Common myeloid progenitor, CD34-positive (primary cell): Measurements from ENCODE around the gene DOLPP1.

Source experiments
- CTCF ChIA-PET: fragments of 350-600 bp; sonication (Branson Sonifier 250); formaldehyde crosslinking; loops from one replicate; lab custom pipeline; 2021; ENCODE audit warnings: antibody characterized with exemption; lab: Charles Lee
- POLR2A ChIA-PET: fragments of 350-600 bp; sonication (Branson Sonifier 250); formaldehyde crosslinking; loops from one replicate; lab custom pipeline; 2021; ENCODE audit warnings: antibody characterized with exemption; lab: Charles Lee
- DNase-seq, 3 donors: peaks; one replicate each; pipeline versions ENCODE4 v3.0.0 to v3.0.0-alpha.2; 2013
- H3K27ac ChIP-seq, 2 experiments: 1 replicate in 1 of 2; 2 replicates in 1 of 2; pipeline ENCODE4 v1.7.0; 2013; ENCODE audit warnings: inconsistent platforms in 2 of 2, low read length in 2 of 2, mild to moderate bottlenecking in 2 of 2, low read depth in 1 of 2, moderate library complexity in 1 of 2; ENCODE audit not compliant: severe bottlenecking in 2 of 2, insufficient read depth in 1 of 2, poor library complexity in 1 of 2
- H3K27me3 ChIP-seq, 5 experiments: replicated peaks in 2 of 5; 1 replicate in 3 of 5; 2 replicates in 2 of 5; pipeline versions ENCODE4 v1.6.1 to v1.7.0; 2013; ENCODE audit warnings: low read length in 4 of 5, mild to moderate bottlenecking in 2 of 5, moderate library complexity in 2 of 5, inconsistent platforms in 1 of 5; ENCODE audit not compliant: insufficient read depth in 5 of 5, control insufficient read depth in 4 of 5
- H3K36me3 ChIP-seq, 4 experiments: 1 replicate in 2 of 4; 2 replicates in 2 of 4; pipeline versions ENCODE4 v1.6.1 to v1.7.0; 2013; ENCODE audit warnings: low read length in 3 of 4, control low read depth in 1 of 4, mild to moderate bottlenecking in 1 of 4; ENCODE audit not compliant: control insufficient read depth in 4 of 4, insufficient read depth in 4 of 4
- H3K4me1 ChIP-seq, 4 experiments: 1 replicate in 3 of 4; 2 replicates in 1 of 4; pipeline versions ENCODE4 v1.6.1 to v1.7.1; 2013; ENCODE audit warnings: low read length in 3 of 4, mild to moderate bottlenecking in 3 of 4, control low read depth in 1 of 4, inconsistent platforms in 1 of 4, moderate library complexity in 1 of 4; ENCODE audit not compliant: control insufficient read depth in 4 of 4, insufficient read depth in 4 of 4; ENCODE audit errors: control extremely low read depth in 1 of 4
- H3K4me3 ChIP-seq, 7 experiments: 1 replicate in 4 of 7; 2 replicates in 3 of 7; pipeline versions ENCODE4 v1.5.1 to v1.7.0; 2013; ENCODE audit warnings: mild to moderate bottlenecking in 7 of 7, low read length in 6 of 7, moderate library complexity in 6 of 7, inconsistent platforms in 2 of 7, low read depth in 2 of 7, control low read depth in 1 of 7; ENCODE audit not compliant: insufficient read depth in 4 of 7, control insufficient read depth in 1 of 7; ENCODE audit errors: extremely low read depth in 1 of 7
- H3K9me3 ChIP-seq, 5 experiments: 1 replicate in 4 of 5; 2 replicates in 1 of 5; pipeline versions ENCODE4 v1.6.1 to v1.7.1; 2013; ENCODE audit warnings: low read length in 4 of 5, mild to moderate bottlenecking in 2 of 5, inconsistent platforms in 1 of 5, low read depth in 1 of 5, moderate library complexity in 1 of 5; ENCODE audit not compliant: control insufficient read depth in 4 of 5, insufficient read depth in 2 of 5; ENCODE audit errors: control extremely low read depth in 1 of 5
- WGBS: methylation state at CpG from one replicate; pipeline ENCODE4 v1.1.5; 2013; ENCODE audit not compliant: insufficient coverage; 5-methylcytosine and 5-hydroxymethylcytosine counted together

The DOLPP1 gene

GRCh38 chr9:129094387-129095169 is 13.7 kb downstream of the DOLPP1 start:
- Histone ChIP-seq H3K27me3 (no peaks in the 10 kb centered on the region), H3K9me3 (no peaks in the 10 kb centered on the region), H3K27ac (no peak overlapping the region), H3K4me3 (no peak overlapping the region), H3K4me1 (no peaks in the 10 kb centered on the region), H3K36me3 (peaks cover 2 to 34% (median 17%) of the 10 kb centered on the region in 4 experiments)
- 100% methylated on average over 11 of the region's 13 CpGs for WGBS
- ChIA-PET POLR2A (no interaction called here), CTCF (interaction anchor here (0.8 kb wide), 1 partner anchor 12 kb away, joined by 4 read pairs; no protein-coding TSS in a partner anchor)
- no peak for DNase-seq

- Histone ChIP-seq H3K9me3 (no peaks in the 10 kb centered on the region), H3K27me3 (no peaks in the 10 kb centered on the region), H3K36me3 (peaks cover 0 to 33% (median 12%) of the 10 kb centered on the region in 4 experiments), H3K27ac (no peak overlapping the region), H3K4me3 (no peak overlapping the region), H3K4me1 (no peaks in the 10 kb centered on the region)
- ChIA-PET CTCF (interaction anchor here (0.8 kb wide), 1 partner anchor 13 kb away, joined by 4 read pairs; no protein-coding TSS in a partner anchor), POLR2A (no interaction called here)
- WGBS, result 95% methylated on average over 15 of the region's 21 CpGs
- DNase-seq, result no peak
These were observed 14.3 kb downstream of the DOLPP1 start for GRCh38 chr9:129095170-129095667.

- no peak overlapping the region for H3K4me3 ChIP-seq
- H3K36me3 ChIP-seq, result peaks cover 0 to 28% (median 8%) of the 10 kb centered on the region in 4 experiments
- no peaks in the 10 kb centered on the region for H3K4me1 ChIP-seq
- no peak for DNase-seq
- POLR2A ChIA-PET, result no interaction called here
- H3K27me3 ChIP-seq, result no peaks in the 10 kb centered on the region
- no peaks in the 10 kb centered on the region for H3K9me3 ChIP-seq
- 97% methylated on average over 8 of the region's 12 CpGs for whole genome bisulfite sequencing
- no peak overlapping the region for H3K27ac ChIP-seq
- CTCF ChIA-PET, result no interaction called here
These were observed 15.0 kb downstream of the DOLPP1 start for GRCh38 chr9:129095908-129096307.

- peaks cover 0 to 28% (median 8%) of the 10 kb centered on the region in 4 experiments for H3K36me3 ChIP-seq
- DNase-seq, result no peak
- H3K27ac ChIP-seq, result no peak overlapping the region
- no peaks in the 10 kb centered on the region for H3K4me1 ChIP-seq
- H3K27me3 ChIP-seq, result no peaks in the 10 kb centered on the region
- ChIA-PET POLR2A (interaction anchor here (0.6 kb wide), 1 partner anchor 28 kb away, joined by 3 read pairs; no protein-coding TSS in a partner anchor), CTCF (interaction anchor here (0.9 to 1.0 kb wide), 2 partner anchors 12 to 91 kb away, joined by 3 read pairs; no protein-coding TSS in a partner anchor)
- H3K4me3 ChIP-seq, result no peak overlapping the region
- no peaks in the 10 kb centered on the region for H3K9me3 ChIP-seq
- 92% methylated on average over 11 of the region's 16 CpGs for WGBS
These were observed 16.9 kb downstream of the DOLPP1 start for GRCh38 chr9:129097671-129098306.

GRCh38 chr9:129098328-129098727 is 17.4 kb downstream of the DOLPP1 start:
- H3K27me3 ChIP-seq, result no peaks in the 10 kb centered on the region
- H3K36me3 ChIP-seq, result peaks cover 0 to 28% (median 8%) of the 10 kb centered on the region in 4 experiments
- H3K4me3 ChIP-seq, result no peak overlapping the region
- no peak overlapping the region for H3K27ac ChIP-seq
- no peaks in the 10 kb centered on the region for H3K4me1 ChIP-seq
- 100% methylated on average over 10 of the region's 11 CpGs for WGBS
- no peak for DNase-seq
- CTCF ChIA-PET, result interaction anchor here (1.0 kb wide), 1 partner anchor 91 kb away, joined by 3 read pairs; no protein-coding TSS in a partner anchor
- POLR2A ChIA-PET, result interaction anchor here (0.6 kb wide), 1 partner anchor 28 kb away, joined by 3 read pairs; no protein-coding TSS in a partner anchor
- H3K9me3 ChIP-seq, result no peaks in the 10 kb centered on the region

- DNase-seq, result no peak
- no peaks in the 10 kb centered on the region for H3K27me3 ChIP-seq
- H3K4me1 ChIP-seq, result no peaks in the 10 kb centered on the region
- H3K9me3 ChIP-seq, result no peaks in the 10 kb centered on the region
- no peak overlapping the region for H3K27ac ChIP-seq
- 83% methylated on average over 17 of the region's 28 CpGs for WGBS
- ChIA-PET POLR2A (interaction anchor here (0.6 kb wide), 1 partner anchor 31 kb away, joined by 3 read pairs; no protein-coding TSS in a partner anchor), CTCF (interaction anchor here (1.1 kb wide), 1 partner anchor 15 kb away, joined by 7 read pairs; no protein-coding TSS in a partner anchor)
- peaks cover 0 to 24% (median 4%) of the 10 kb centered on the region in 4 experiments for H3K36me3 ChIP-seq
- no peak overlapping the region for H3K4me3 ChIP-seq
These were observed 19.7 kb downstream of the DOLPP1 start for GRCh38 chr9:129100383-129101169.
